ENCODE data around the gene OR10A6.

DNA sequence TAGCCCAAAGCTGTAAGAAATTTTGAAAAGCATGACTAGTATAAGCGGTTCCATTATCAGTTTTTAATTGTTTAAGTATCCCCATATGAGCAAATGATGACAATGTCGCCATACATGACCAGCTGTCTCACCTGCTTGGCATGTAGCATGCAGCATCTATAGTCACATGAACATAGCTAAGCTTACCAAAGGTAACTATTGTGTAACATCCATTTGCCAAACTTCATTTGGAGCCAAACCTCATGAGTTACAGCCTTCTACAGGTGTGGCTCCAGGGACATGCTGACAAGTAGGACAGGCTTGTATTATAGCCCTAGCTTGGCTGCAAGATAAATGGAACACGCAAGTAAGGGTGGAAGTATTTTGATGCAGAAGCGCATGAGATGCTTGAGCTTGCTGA, 30.4 kb downstream of the OR10A6 start:
- TF ChIP-seq POLR2A (IDR thresholded peaks at IDR 0.05): no peak
- TF ChIP-seq, protein P1, sequence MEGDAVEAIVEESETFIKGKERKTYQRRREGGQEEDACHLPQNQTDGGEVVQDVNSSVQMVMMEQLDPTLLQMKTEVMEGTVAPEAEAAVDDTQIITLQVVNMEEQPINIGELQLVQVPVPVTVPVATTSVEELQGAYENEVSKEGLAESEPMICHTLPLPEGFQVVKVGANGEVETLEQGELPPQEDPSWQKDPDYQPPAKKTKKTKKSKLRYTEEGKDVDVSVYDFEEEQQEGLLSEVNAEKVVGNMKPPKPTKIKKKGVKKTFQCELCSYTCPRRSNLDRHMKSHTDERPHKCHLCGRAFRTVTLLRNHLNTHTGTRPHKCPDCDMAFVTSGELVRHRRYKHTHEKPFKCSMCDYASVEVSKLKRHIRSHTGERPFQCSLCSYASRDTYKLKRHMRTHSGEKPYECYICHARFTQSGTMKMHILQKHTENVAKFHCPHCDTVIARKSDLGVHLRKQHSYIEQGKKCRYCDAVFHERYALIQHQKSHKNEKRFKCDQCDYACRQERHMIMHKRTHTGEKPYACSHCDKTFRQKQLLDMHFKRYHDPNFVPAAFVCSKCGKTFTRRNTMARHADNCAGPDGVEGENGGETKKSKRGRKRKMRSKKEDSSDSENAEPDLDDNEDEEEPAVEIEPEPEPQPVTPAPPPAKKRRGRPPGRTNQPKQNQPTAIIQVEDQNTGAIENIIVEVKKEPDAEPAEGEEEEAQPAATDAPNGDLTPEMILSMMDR (IDR thresholded peaks at IDR 0.05): no peak

All from Peyer's patch (tissue), 4 donors.